SK-N-SH treated with all-trans-retinoic acid at 6 μM for 48 hours (cell line): ENCODE results near the gene TAMALIN.

Source experiments
- ATAC-seq: fragments of 200-7000 bp; cut with Tn5 transposase; 3 replicates; pipeline ENCODE4 v1.9.1; 2020; ENCODE audit warnings: mild to moderate bottlenecking, moderate library complexity
- ARNTL ChIP-seq: fragments of 450-650 bp; formaldehyde crosslinking; IDR thresholded peaks from 2 replicates; pipeline ENCODE4 v1.5.0; 2020; ENCODE audit warnings: low read depth, mild to moderate bottlenecking, moderate library complexity, borderline replicate concordance
- BACH2 ChIP-seq: fragments of 250-450 bp; sonication (Bioruptor Pico); IDR thresholded peaks from 2 replicates; pipeline ENCODE4 v1.9.0; 2021; ENCODE audit warnings: mild to moderate bottlenecking, borderline replicate concordance
- CSDC2 ChIP-seq: fragments of 250-450 bp; sonication (Bioruptor Pico); IDR thresholded peaks from 2 replicates; pipeline ENCODE4 v1.5.0; 2020; ENCODE audit warnings: mild to moderate bottlenecking, moderate library complexity
- ESRRG ChIP-seq: fragments of 250-450 bp; sonication (Bioruptor Pico); IDR thresholded peaks from 2 replicates; pipeline ENCODE4 v1.6.1; 2021; ENCODE audit warnings: mild to moderate bottlenecking
- GLIS3 ChIP-seq: fragments of 250-450 bp; sonication (Bioruptor Pico); IDR thresholded peaks from 2 replicates; pipeline ENCODE4 v1.5.0; 2020; ENCODE audit warnings: mild to moderate bottlenecking, moderate library complexity
- ISL1 ChIP-seq: fragments of 250-450 bp; sonication (Bioruptor Pico); IDR thresholded peaks from 2 replicates; pipeline ENCODE4 v2.1.2; 2022; ENCODE audit warnings: mild to moderate bottlenecking, moderate library complexity
- OSR1 ChIP-seq: fragments of 250-450 bp; sonication (Bioruptor Pico); IDR thresholded peaks from 2 replicates; pipeline ENCODE4 v1.8.0; 2022; ENCODE audit warnings: moderate library complexity, mild to moderate bottlenecking, inconsistent platforms
- PPARA ChIP-seq: fragments of 250-450 bp; sonication (Bioruptor Pico); IDR thresholded peaks from 2 replicates; pipeline ENCODE4 v1.5.0; 2020; ENCODE audit warnings: mild to moderate bottlenecking, borderline replicate concordance
- RARB ChIP-seq: fragments of 250-450 bp; sonication (Bioruptor Pico); IDR thresholded peaks from 2 replicates; pipeline ENCODE4 v1.8.0; 2021; ENCODE audit warnings: mild to moderate bottlenecking, moderate library complexity
- SNAI2 ChIP-seq: fragments of 250-450 bp; sonication (Bioruptor Pico); IDR thresholded peaks from 2 replicates; pipeline ENCODE4 v1.5.0; 2020; ENCODE audit warnings: mild to moderate bottlenecking, moderate library complexity
- TCF4 ChIP-seq: fragments of 250-450 bp; sonication (Bioruptor Pico); IDR thresholded peaks from 2 replicates; pipeline ENCODE4 v1.8.0; 2021; ENCODE audit warnings: mild to moderate bottlenecking, moderate library complexity, borderline replicate concordance
- TOX ChIP-seq: fragments of 250-450 bp; sonication (Bioruptor Pico); IDR thresholded peaks from 2 replicates; pipeline ENCODE4 v1.8.0; 2021; ENCODE audit warnings: mild to moderate bottlenecking, moderate library complexity, borderline replicate concordance
- ZFP3 ChIP-seq: fragments of 250-450 bp; sonication (Bioruptor Pico); IDR thresholded peaks from 2 replicates; pipeline ENCODE4 v1.5.0; 2020; ENCODE audit warnings: mild to moderate bottlenecking, moderate library complexity
- ZFP30 ChIP-seq: fragments of 450-650 bp; formaldehyde crosslinking; IDR thresholded peaks from 2 replicates; pipeline ENCODE4 v1.5.0; 2022; ENCODE audit warnings: mild to moderate bottlenecking, moderate library complexity
- ZNF565 ChIP-seq: fragments of 450-650 bp; formaldehyde crosslinking; conservative IDR thresholded peaks from 2 replicates; pipeline ENCODE4 v1.5.0; 2020; ENCODE audit warnings: low read depth, mild to moderate bottlenecking, moderate library complexity
- ZNF70 ChIP-seq: fragments of 450-650 bp; formaldehyde crosslinking; IDR thresholded peaks from 2 replicates; pipeline ENCODE4 v1.5.0; 2020; ENCODE audit warnings: mild to moderate bottlenecking, moderate library complexity
- ZNF8 ChIP-seq: fragments of 450-650 bp; formaldehyde crosslinking; IDR thresholded peaks from 2 replicates; pipeline ENCODE4 v1.5.0; 2020; ENCODE audit warnings: mild to moderate bottlenecking, moderate library complexity
- TF ChIP-seq, protein P1 (sequence below): fragments of 250-450 bp; sonication (Bioruptor Pico); IDR thresholded peaks from 2 replicates; pipeline ENCODE4 v1.5.0; 2020; ENCODE audit warnings: mild to moderate bottlenecking, moderate library complexity
- TF ChIP-seq, protein P2 (sequence below): fragments of 250-450 bp; sonication (Bioruptor Pico); IDR thresholded peaks from 2 replicates; pipeline ENCODE4 v1.5.1; 2021; ENCODE audit warnings: mild to moderate bottlenecking, moderate library complexity
- TF ChIP-seq, protein P3 (sequence below): fragments of 250-450 bp; sonication (Bioruptor Pico); IDR thresholded peaks from 2 replicates; pipeline ENCODE4 v1.5.1; 2020; ENCODE audit warnings: low read depth, mild to moderate bottlenecking, moderate library complexity

Gene TAMALIN

DNA sequence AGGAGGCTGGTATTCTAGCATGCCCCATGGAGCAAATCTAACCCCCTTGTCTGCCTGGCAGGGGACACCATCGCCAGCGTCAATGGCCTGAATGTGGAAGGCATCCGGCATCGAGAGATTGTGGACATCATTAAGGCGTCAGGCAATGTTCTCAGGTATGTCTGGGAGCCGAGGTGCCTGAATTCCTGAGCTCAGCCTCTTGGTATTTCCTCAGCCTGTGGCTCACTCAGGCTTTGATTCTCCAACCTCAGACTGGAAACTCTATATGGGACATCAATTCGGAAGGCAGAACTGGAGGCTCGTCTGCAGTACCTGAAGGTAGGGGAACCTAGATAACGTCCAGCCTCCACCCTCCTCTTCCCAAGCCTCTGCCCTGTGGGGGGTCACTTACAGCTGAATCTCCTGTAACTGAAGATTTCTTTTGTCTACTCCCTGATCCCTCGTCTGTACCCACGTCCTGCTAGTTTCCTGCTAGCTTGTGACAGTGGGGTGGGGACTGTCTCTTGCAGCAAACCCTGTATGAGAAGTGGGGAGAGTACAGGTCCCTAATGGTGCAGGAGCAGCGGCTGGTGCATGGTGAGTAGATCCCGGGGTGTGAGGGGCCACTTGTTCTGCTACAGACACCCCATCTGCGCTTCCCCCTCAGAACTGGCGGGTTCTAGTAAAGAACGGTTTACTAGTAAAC is 7.0 kb downstream of the TAMALIN start:
- TF ChIP-seq ZNF8 (CRISPR knock-in tag): no peak
- TF ChIP-seq PPARA (CRISPR knock-in tag): no peak
- TF ChIP-seq OSR1 (CRISPR knock-in tag): no peak
- no peak for TF ChIP-seq ZFP3 (CRISPR knock-in tag)
- TF ChIP-seq BACH2: no peak
- no peak for TF ChIP-seq TOX (CRISPR knock-in tag)
- no peak for TF ChIP-seq ZFP30
- no peak for TF ChIP-seq CSDC2 (CRISPR knock-in tag)
- TF ChIP-seq ESRRG: no peak
- TF ChIP-seq, protein P1, sequence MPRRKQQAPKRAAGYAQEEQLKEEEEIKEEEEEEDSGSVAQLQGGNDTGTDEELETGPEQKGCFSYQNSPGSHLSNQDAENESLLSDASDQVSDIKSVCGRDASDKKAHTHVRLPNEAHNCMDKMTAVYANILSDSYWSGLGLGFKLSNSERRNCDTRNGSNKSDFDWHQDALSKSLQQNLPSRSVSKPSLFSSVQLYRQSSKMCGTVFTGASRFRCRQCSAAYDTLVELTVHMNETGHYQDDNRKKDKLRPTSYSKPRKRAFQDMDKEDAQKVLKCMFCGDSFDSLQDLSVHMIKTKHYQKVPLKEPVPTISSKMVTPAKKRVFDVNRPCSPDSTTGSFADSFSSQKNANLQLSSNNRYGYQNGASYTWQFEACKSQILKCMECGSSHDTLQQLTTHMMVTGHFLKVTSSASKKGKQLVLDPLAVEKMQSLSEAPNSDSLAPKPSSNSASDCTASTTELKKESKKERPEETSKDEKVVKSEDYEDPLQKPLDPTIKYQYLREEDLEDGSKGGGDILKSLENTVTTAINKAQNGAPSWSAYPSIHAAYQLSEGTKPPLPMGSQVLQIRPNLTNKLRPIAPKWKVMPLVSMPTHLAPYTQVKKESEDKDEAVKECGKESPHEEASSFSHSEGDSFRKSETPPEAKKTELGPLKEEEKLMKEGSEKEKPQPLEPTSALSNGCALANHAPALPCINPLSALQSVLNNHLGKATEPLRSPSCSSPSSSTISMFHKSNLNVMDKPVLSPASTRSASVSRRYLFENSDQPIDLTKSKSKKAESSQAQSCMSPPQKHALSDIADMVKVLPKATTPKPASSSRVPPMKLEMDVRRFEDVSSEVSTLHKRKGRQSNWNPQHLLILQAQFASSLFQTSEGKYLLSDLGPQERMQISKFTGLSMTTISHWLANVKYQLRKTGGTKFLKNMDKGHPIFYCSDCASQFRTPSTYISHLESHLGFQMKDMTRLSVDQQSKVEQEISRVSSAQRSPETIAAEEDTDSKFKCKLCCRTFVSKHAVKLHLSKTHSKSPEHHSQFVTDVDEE (CRISPR knock-in tag): no peak
- TF ChIP-seq, protein P2, sequence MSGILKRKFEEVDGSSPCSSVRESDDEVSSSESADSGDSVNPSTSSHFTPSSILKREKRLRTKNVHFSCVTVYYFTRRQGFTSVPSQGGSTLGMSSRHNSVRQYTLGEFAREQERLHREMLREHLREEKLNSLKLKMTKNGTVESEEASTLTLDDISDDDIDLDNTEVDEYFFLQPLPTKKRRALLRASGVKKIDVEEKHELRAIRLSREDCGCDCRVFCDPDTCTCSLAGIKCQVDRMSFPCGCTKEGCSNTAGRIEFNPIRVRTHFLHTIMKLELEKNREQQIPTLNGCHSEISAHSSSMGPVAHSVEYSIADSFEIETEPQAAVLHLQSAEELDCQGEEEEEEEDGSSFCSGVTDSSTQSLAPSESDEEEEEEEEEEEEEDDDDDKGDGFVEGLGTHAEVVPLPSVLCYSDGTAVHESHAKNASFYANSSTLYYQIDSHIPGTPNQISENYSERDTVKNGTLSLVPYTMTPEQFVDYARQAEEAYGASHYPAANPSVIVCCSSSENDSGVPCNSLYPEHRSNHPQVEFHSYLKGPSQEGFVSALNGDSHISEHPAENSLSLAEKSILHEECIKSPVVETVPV: no peak
- no peak for TF ChIP-seq TCF4
- TF ChIP-seq SNAI2 (CRISPR knock-in tag): no peak
- TF ChIP-seq, protein P3, sequence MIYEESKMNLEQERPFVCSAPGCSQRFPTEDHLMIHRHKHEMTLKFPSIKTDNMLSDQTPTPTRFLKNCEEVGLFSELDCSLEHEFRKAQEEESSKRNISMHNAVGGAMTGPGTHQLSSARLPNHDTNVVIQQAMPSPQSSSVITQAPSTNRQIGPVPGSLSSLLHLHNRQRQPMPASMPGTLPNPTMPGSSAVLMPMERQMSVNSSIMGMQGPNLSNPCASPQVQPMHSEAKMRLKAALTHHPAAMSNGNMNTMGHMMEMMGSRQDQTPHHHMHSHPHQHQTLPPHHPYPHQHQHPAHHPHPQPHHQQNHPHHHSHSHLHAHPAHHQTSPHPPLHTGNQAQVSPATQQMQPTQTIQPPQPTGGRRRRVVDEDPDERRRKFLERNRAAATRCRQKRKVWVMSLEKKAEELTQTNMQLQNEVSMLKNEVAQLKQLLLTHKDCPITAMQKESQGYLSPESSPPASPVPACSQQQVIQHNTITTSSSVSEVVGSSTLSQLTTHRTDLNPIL (CRISPR knock-in tag): no peak
- no peak for TF ChIP-seq ZNF70 (CRISPR knock-in tag)
- no peak for TF ChIP-seq GLIS3 (CRISPR knock-in tag)
- no peak for TF ChIP-seq ARNTL (CRISPR knock-in tag)
- TF ChIP-seq RARB (CRISPR knock-in tag): no peak
- ATAC-seq: no peak

DNA sequence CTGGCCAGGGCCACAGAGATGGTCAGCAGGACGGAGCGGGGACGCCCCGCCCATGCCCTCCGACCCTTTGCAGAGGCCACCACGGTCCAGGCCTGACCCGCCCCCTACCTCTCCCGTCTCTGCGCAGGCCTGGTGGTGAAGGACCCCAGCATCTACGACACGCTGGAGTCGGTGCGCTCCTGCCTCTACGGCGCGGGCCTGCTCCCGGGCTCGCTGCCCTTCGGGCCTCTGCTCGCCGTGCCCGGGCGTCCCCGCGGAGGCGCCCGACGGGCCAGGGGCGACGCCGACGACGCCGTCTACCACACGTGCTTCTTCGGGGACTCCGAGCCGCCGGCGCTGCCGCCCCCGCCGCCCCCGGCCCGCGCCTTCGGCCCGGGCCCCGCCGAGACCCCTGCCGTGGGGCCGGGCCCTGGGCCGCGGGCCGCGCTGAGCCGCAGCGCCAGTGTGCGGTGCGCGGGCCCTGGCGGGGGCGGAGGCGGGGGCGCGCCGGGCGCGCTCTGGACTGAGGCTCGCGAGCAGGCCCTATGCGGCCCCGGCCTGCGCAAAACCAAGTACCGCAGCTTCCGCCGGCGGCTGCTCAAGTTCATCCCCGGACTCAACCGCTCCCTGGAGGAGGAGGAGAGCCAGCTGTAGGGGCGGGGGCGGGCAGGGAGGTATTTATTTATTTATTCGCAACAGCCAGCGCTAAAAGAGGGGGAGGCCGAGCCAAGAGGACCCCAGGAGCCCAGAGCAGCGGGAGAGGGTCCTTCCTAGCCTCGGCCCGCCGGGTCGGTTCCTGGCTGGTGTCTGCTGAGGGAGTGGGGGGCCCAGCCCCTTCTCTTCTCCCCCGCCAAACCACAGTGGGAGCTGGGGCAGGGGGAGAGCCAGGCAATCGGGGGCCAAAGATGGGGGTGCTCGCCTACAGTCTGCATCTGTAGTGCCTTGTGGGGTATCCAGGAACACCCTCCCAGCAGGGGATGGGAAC is 8.1 kb downstream of the TAMALIN start:
- no peak for ATAC-seq

More for the DNA sequence above, 8.1 kb downstream of the TAMALIN start:
- TF ChIP-seq ZFP30: no peak
- TF ChIP-seq BACH2: no peak
- no peak for TF ChIP-seq TOX (CRISPR knock-in tag)
- TF ChIP-seq, protein P3 (CRISPR knock-in tag): no peak
- TF ChIP-seq OSR1 (CRISPR knock-in tag): no peak
- TF ChIP-seq, protein P2: no peak
- TF ChIP-seq ARNTL (CRISPR knock-in tag): no peak
- TF ChIP-seq ISL1 (CRISPR knock-in tag): no peak
- no peak for TF ChIP-seq GLIS3 (CRISPR knock-in tag)
- no peak for TF ChIP-seq SNAI2 (CRISPR knock-in tag)
- TF ChIP-seq ZFP3 (CRISPR knock-in tag): no peak
- no peak for TF ChIP-seq ZNF565 (CRISPR knock-in tag)
- TF ChIP-seq TCF4: no peak
- no peak for TF ChIP-seq ZNF70 (CRISPR knock-in tag)
- TF ChIP-seq ZNF8 (CRISPR knock-in tag): no peak
- TF ChIP-seq RARB (CRISPR knock-in tag): no peak
- TF ChIP-seq, all 23 proteins: peak for 0
